NCI-H69 (cell line): ENCODE measurements around the gene ANKRD31.

Experiments
- DNase-seq: peaks from one replicate; lab custom pipeline; 2025; lab: John Stamatoyannopoulos, UW

ANKRD31 gene

DNA sequence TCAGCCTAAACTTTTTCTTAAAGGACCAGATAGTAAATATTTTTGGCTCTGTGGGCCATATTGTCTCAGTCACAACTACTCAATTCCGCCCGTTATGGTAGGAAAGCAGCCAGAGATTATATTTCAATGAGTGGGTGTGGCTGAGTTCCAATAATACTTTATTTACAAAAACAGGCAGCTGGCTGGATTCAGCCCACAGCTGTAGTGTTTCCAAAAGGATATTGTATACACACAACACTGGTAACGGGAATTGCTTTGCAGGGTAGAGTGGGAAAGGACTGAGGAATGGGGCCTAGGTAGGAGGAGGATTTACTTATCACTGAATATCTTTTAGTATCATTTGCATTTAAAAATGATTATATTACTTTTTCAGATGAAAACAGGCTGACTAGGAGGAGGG, 205.3 kb downstream of the ANKRD31 start:
- DNase-seq: no peak

DNA sequence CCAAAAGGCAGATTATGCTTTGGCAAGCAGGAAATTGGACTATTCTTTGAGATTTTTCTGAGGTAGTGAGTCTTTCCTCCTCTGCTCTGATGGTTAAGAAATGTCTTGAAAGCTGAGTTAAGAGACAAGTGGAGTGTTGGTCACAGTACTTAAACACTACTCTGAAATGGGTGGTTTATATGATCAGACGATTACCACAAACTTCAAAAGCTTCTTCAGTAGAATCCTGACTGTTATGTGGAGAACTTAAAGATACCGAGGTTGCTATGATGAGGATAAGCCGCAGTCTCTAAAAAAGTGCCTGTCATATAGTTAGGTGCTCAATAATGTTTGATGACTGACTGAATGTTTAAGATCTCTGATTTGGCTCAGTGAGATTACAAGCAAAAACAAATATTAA, 208.6 kb downstream of the ANKRD31 start:
- DNase-seq: no peak

DNA sequence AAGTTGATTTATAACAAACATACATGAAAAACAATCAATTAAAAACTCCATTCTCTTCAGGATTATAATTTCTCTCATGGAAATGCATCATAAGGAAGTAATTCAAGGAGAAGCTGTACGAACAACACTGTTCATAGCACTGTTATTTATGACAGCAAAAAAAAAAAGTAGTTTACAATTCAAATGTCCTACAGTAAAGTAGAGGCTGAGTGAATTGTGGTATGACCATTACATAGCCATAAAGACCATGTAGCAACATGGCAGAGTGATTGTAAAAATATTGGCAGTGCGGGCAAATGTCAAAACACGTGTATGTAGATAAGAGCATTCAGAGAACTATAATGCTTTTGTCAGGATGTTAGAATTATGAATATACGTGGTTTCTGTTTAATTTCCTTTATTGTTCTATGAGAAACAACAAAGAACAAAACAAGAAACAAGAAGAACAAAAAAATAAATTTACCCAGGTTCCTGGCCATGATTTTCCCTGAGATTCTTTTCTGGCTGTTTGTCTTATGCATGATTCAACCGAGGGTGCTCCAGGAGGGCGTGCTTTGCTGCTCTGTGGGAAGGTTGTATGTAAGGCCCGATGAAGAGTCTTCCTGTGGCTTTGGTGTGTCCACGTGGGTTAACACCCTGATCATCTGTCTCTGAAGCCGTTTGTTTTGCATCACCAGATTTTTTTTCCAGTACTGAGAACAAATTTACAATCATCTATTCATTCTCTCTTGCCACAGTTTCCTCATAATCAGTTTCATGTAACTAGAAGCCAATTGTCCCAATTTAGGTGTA, 213.1 kb downstream of the ANKRD31 start:
- DNase-seq: no peak

DNA sequence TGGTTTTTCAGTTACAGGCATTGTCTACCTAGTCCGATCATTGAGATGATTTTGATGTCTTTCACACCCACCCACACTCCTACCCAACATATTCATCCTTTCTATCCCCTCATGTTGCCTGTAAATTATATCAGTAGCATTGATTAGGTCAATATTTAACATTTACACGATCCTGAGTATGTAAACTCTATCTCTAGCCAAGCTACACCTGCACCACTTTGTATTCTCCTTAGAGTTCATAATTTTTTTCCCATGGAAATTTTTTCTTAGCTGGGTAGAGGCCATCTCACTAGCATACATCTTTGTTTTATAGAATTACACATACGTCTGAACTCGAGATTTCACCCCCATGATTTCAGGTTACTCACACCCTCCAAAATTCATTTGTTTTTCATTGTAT, 214.9 kb downstream of the ANKRD31 start:
- DNase-seq: no peak

DNA sequence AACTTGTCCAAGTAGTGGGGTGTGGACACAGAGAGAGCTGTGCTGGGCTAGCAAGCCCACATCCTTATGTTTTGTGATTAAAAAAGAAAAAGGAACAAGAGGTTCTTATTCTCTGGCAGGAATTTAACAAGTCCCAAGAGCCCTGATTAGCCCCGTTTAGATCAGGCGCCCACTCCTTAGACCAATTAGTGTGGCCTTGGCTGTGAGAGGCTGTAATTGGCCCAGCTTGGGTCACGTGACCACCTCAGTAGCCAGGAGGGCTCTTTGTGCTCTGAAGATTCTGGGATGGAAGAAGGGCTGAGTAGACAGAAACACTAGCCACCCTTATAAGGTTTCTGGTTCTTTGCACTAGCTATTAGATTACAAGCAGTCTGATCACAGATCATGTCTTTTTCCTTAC, 215.5 kb downstream of the ANKRD31 start:
- DNase-seq: peak; percentile 19

DNA sequence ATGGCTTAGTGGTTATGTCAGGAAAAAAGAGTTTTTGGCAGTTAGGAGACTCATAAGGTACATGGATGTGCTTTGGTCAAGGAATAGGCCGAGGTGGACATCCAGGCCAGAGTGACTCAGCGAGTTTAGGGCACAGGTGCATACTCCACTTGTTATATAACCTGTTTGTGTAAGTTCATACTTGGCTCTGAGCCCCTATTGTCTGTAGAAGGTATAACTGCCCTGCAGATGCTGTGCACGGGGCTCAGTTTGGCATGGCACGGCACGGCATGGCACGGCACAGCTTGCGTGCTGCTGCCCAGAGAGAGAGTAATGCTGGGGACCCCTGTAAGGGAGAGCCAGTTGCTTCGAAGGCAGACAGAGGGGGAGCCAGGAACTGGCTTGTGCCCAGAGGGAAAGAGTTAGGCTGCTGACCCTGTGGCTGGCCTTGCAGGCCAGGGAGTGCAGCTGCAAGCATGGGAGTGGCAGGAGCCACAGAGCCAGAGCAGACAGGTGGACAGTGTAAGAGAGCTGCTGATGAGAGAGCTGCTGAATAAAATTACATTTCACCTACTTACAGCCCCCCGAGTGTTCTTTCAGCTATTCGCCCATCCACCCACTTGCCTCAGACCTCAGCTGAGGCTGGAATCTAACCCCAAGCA, 216.5 kb downstream of the ANKRD31 start:
- DNase-seq: no peak

DNA sequence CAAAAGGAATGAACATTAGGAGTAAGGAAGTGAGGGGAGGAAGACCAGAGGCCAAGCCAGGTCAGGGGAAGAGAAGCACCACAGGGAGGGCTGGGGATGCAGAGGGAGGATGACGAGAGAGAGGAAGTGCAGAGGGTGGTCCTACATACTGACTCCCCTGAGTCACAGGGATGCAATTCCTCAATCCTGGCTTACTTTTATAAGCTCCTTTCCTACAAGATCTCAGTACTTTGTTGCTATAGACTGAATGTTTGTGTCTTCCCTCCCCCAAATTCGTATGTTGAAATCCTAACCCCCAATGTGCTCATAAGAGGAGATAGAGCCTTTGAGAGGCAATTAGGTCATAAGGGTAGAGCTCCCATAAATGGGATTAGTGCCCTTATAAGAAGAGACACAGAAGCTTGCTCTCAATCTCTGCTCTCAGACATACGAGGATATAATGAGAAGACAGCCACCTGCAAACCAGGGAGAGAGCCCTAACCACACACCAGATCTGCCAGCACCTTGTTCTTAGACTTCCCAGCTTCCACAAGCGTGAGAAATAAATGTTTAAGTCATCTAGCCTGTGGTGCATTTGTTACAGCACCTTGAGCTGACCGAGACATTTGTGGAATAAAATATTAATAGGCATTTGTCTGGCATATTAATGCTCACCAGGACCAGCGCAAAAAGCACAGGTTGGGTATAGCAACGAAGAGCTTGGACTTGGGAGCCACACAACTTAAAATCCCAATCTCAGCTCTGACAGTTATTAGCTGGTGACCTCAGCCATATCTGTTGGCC, 217.7 kb downstream of the ANKRD31 start:
- no peak for DNase-seq
